GM21737 (cell line): ENCODE measurements around the gene GLUD1.
"Not testable (repeated sequence)": the region's sequence is repeated elsewhere in the genome, so short reads cannot be mapped to it uniquely, and the experiment has no call there.

Source experiments
- ATAC-seq: cut with Tn5 transposase; IDR thresholded peaks from one replicate; pipeline ENCODE4 v1.9.1; 2021; ENCODE audit warnings: mild to moderate bottlenecking, moderate library complexity; ENCODE audit not compliant: unreplicated experiment

GLUD1 gene

DNA sequence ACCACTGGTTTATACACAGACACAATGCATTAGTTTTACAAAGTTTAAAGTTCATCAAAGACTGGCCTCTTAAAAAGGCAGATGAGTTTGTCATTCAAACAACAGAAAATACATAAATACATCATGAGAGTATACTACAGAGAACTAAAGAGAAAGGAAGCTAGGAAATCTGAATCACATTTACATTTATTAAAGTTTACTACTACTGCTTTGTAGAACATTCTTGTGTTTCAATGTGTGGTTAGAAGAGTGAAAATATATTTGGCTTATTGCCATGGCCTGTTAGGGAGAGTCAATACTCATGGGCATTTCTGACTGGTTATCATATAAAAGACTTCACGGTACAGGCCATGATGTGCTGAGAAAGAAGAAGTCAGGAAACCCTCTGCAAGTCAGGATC is 87.5 kb downstream of the GLUD1 start:
- ATAC-seq, result not testable (repeated sequence)

DNA sequence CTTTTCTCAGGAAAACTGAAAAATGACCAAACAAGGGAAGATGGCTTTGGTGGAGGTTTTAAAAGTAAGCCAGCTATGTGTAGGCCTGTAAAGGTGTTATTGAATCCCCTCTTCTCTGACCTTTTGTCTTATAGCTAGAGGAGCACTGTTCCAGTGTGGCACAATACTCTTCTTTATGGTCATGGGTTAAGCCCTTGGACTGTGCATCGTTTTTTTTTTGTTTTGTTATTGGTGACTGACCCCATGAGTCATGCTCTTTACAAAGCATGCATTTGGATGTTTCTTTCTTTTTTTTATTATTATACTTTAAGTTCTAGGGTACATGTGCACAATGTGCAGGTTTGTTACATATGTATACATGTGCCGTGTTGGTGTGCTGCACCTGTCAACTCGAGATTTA is 94.2 kb downstream of the GLUD1 start:
- no peak for ATAC-seq
